C4-2B (cell line): Measurements from ENCODE around the gene SQSTM1.

Experiments used
- ZFX ChIP-seq: fragments of 450-650 bp; IDR thresholded peaks from 2 replicates; pipeline ENCODE4 v1.6.1; 2017
- TF ChIP-seq, protein P1 (sequence below): fragments of 450-650 bp; conservative IDR thresholded peaks from 2 replicates; pipeline ENCODE4 v1.5.1; 2017; ENCODE audit warnings: mild to moderate bottlenecking

DNA sequence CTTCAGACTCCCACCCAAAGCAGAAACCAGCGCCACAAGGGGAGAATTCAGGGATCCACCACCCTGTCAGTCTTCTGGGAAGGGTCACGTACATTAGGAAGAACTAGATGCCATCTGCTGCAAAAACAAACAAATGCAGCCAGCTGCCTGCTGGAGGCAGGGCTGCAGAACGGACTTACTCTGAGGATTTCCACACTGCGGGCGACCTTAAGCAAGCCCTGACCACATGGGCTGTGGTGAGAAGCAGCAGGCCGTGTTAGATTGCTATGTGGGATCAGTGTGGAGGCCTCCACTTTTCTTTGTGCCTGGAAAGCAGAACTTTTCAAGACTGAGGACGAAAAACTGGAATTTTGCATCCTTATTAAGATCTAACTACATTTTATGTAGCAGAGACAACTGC lies 40.3 kb upstream of the SQSTM1 start:
- TF ChIP-seq, protein P1, sequence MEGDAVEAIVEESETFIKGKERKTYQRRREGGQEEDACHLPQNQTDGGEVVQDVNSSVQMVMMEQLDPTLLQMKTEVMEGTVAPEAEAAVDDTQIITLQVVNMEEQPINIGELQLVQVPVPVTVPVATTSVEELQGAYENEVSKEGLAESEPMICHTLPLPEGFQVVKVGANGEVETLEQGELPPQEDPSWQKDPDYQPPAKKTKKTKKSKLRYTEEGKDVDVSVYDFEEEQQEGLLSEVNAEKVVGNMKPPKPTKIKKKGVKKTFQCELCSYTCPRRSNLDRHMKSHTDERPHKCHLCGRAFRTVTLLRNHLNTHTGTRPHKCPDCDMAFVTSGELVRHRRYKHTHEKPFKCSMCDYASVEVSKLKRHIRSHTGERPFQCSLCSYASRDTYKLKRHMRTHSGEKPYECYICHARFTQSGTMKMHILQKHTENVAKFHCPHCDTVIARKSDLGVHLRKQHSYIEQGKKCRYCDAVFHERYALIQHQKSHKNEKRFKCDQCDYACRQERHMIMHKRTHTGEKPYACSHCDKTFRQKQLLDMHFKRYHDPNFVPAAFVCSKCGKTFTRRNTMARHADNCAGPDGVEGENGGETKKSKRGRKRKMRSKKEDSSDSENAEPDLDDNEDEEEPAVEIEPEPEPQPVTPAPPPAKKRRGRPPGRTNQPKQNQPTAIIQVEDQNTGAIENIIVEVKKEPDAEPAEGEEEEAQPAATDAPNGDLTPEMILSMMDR, result no peak
- no peak for TF ChIP-seq ZFX
